Mesenteric fat pad (tissue), 1 donor: ENCODE data around the gene ARHGAP15. TPM values are rescaled to one million over a fixed set of nuclear protein-coding genes. Genes with fewer than 3 reads are reported as not detected.

ENCODE experiments used
- DNase-seq: peaks from one replicate; pipeline ENCODE4 v3.0.0-alpha.2; 2020; ENCODE audit warnings: low spot score
- total RNA-seq: library from RNA; stranded (reverse); fragmentation: NEBNext Ultra II Directional; extraction: Animal tissue kit (Norgen Biotek cat#: 25700); gene quantifications from one replicate; pipeline ENCODE4 v1.2.1, GENCODE V29; 2021
- donor health status: DM: yes; HTN: yes; CAD: no.

Gene ARHGAP15
- total RNA-seq, 1 donor from 2014 or later = 11.6 TPM

GRCh38 chr2:143223556-143223955 lies 94.3 kb downstream of the ARHGAP15 start:
- no peak for DNase-seq

- DNase-seq = no peak
Observed at GRCh38 chr2:143225931-143226330, 96.7 kb downstream of the ARHGAP15 start.

- DNase-seq = no peak
Observed at GRCh38 chr2:143226714-143227541, 97.7 kb downstream of the ARHGAP15 start.

- DNase-seq = no peak
Observed at GRCh38 chr2:143229411-143229810, 100.2 kb downstream of the ARHGAP15 start.

GRCh38 chr2:143229952-143230351 lies 100.7 kb downstream of the ARHGAP15 start:
- no peak for DNase-seq

GRCh38 chr2:143230506-143231253 lies 101.5 kb downstream of the ARHGAP15 start:
- no peak for DNase-seq

- no peak for DNase-seq
Observed at GRCh38 chr2:143231254-143231645, 102.0 kb downstream of the ARHGAP15 start.

- no peak for DNase-seq
Observed at GRCh38 chr2:143237146-143237777, 108.0 kb downstream of the ARHGAP15 start.

- no peak for DNase-seq
Observed at GRCh38 chr2:143241403-143242088, 112.3 kb downstream of the ARHGAP15 start.

GRCh38 chr2:143246246-143246645 lies 117.0 kb downstream of the ARHGAP15 start:
- no peak for DNase-seq

- no peak for DNase-seq
Observed at GRCh38 chr2:143246815-143247744, 117.9 kb downstream of the ARHGAP15 start.

- no peak for DNase-seq
Observed at GRCh38 chr2:143248631-143249030, 119.4 kb downstream of the ARHGAP15 start.

GRCh38 chr2:143251681-143252080 lies 122.5 kb downstream of the ARHGAP15 start:
- no peak for DNase-seq

GRCh38 chr2:143252138-143252907 lies 123.1 kb downstream of the ARHGAP15 start:
- no peak for DNase-seq

- DNase-seq = no peak
Observed at GRCh38 chr2:143254110-143254509, 124.9 kb downstream of the ARHGAP15 start.

- DNase-seq = no peak
Observed at GRCh38 chr2:143255086-143255485, 125.9 kb downstream of the ARHGAP15 start.

GRCh38 chr2:143255899-143256298 lies 126.7 kb downstream of the ARHGAP15 start:
- no peak for DNase-seq

- no peak for DNase-seq
Observed at GRCh38 chr2:143258126-143258892, 129.1 kb downstream of the ARHGAP15 start.
